Upper lobe of left lung (tissue), 6 donors: ENCODE data around the gene AS3MT. TPM values are rescaled to one million over a fixed set of nuclear protein-coding genes. Genes with fewer than 3 reads are reported as not detected.
"Not testable (repeated sequence)": the region's sequence is repeated elsewhere in the genome, so short reads cannot be mapped to it uniquely, and the experiment has no call there.

Experiments
- ATAC-seq, 2 donors: fragments of 200-7000 bp; cut with Tn5 transposase; one replicate each; pipeline ENCODE4 v1.9.1; 2022; ENCODE audit warnings: mild to moderate bottlenecking in 2 of 2, moderate library complexity in 2 of 2; ENCODE audit not compliant: low FRiP score in 2 of 2
- DNase-seq, 2 donors: peaks; one replicate each; pipeline ENCODE4 v3.0.0-alpha.2; 2019 to 2020
- H3K27ac ChIP-seq, 4 donors: fragments of 200-600 bp; sonication (generic); one replicate each; pipeline ENCODE4 v1.5.1; 2016 to 2019
- H3K27me3 ChIP-seq, 4 donors: fragments of 200-600 bp; sonication (generic); one replicate each; pipeline ENCODE4 v1.5.1; 2017 to 2019
- H3K36me3 ChIP-seq, 4 donors: fragments of 200-600 bp; sonication (generic); one replicate each; pipeline ENCODE4 v1.5.1; 2016 to 2019
- H3K4me1 ChIP-seq, 4 donors: fragments of 200-600 bp; sonication (generic); one replicate each; pipeline ENCODE4 v1.5.1; 2018 to 2019
- H3K4me3 ChIP-seq, 4 donors: fragments of 200-600 bp; sonication (generic); one replicate each; pipeline ENCODE4 v1.5.1; 2017 to 2019; ENCODE audit warnings: mild to moderate bottlenecking in 2 of 4, moderate library complexity in 1 of 4
- H3K9me3 ChIP-seq, 4 donors: fragments of 200-600 bp; sonication (generic); one replicate each; pipeline ENCODE4 v1.5.1; 2018 to 2019
- CTCF ChIP-seq, 6 experiments: fragments of 450-650 bp in 4 of 6; fragments of 200-600 bp in 2 of 6; sonication (generic) in 2 of 6; IDR thresholded peaks; one replicate each; pipeline ENCODE4 v1.5.1; 2016 to 2019; ENCODE audit warnings: antibody characterized with exemption in 6 of 6
- EP300 ChIP-seq, 4 donors: sonication (generic); formaldehyde crosslinking; IDR thresholded peaks; one replicate each; pipeline ENCODE4 v1.5.1; 2017; ENCODE audit warnings: antibody characterized with exemption in 4 of 4, control low read depth in 2 of 4
- POLR2A ChIP-seq, 4 donors: fragments of 450-650 bp; IDR thresholded peaks; one replicate each; pipeline ENCODE4 v1.5.1; 2016 to 2017; ENCODE audit warnings: antibody characterized with exemption in 4 of 4, mild to moderate bottlenecking in 2 of 4
- POLR2AphosphoS5 ChIP-seq, 2 donors: sonication (generic); formaldehyde crosslinking; IDR thresholded peaks; one replicate each; pipeline ENCODE4 v1.5.1; 2017; ENCODE audit warnings: antibody characterized with exemption in 2 of 2
- WGBS, 2 donors: methylation state at CpG; one replicate each; pipeline ENCODE4 v1.1.5; 2017 to 2018; 5-methylcytosine and 5-hydroxymethylcytosine counted together
- total RNA-seq, 6 donors: library from RNA; depleted of rRNA in 4 of 6; stranded (reverse); fragments of >200 nt in 4 of 6; gene quantifications; one replicate each; pipeline versions ENCODE4 v1.1.0 to v1.2.1, GENCODE V29; 2016 to 2021
- donor health status: DM: no; HTN: no; CAD: no; lungs with moderate emphysema.
- donor health status: DM: no; HTN: yes; CAD: no; lungs with severe emphysema.

Gene AS3MT
- total RNA-seq, 6 donors from 2014 or later: 1.7 to 4.9 (median 2.3) TPM

GRCh38 chr10:102845352-102845902 lies 23.8 kb upstream of the AS3MT start:
- H3K9me3 ChIP-seq: no peaks in the 10 kb centered on the region
- no peaks in the 10 kb centered on the region for H3K36me3 ChIP-seq
- WGBS, 2 donors: 83 to 84% methylated on average over 5 to 9 of the region's 9 CpGs
- no peak overlapping the region for H3K4me3 ChIP-seq
- ATAC-seq: no peak
- no peaks in the 10 kb centered on the region for H3K27me3 ChIP-seq
- H3K4me1 ChIP-seq: peaks cover 0 to 10% (median 3%) of the 10 kb centered on the region in 4 donors
- DNase-seq: peak in 1 of 2 donors; percentile 39
- no peak overlapping the region for H3K27ac ChIP-seq
- TF ChIP-seq EP300 (IDR thresholded peaks at IDR 0.05) (no peak), POLR2A (IDR thresholded peaks at IDR 0.05) (no peak), POLR2AphosphoS5 (IDR thresholded peaks at IDR 0.05) (no peak), CTCF (IDR thresholded peaks at IDR 0.05) (no peak)

- ATAC-seq (no peak), DNase-seq (peak in 1 of 2 donors; percentile 72)
- WGBS, 2 donors: 68 to 76% methylated on average over 8 to 9 of the region's 9 CpGs
- no peaks in the 10 kb centered on the region for H3K27me3 ChIP-seq
- no peak overlapping the region for H3K27ac ChIP-seq
- H3K9me3 ChIP-seq: no peaks in the 10 kb centered on the region
- H3K4me3 ChIP-seq: no peak overlapping the region
- H3K4me1 ChIP-seq: peaks cover 3 to 7% (median 6%) of the 10 kb centered on the region in 4 donors
- TF ChIP-seq POLR2A (IDR thresholded peaks at IDR 0.05): no peak
- TF ChIP-seq CTCF (IDR thresholded peaks at IDR 0.05): no peak
- H3K36me3 ChIP-seq: no peaks in the 10 kb centered on the region
These were observed 19.2 kb upstream of the AS3MT start for GRCh38 chr10:102850025-102850518.

GRCh38 chr10:102853237-102853636 lies 16.0 kb upstream of the AS3MT start:
- Histone ChIP-seq H3K4me3 (peak overlapping the region in 1 of 4 donors; percentile 78), H3K4me1 (peaks cover 13 to 25% (median 16%) of the 10 kb centered on the region in 4 donors)
- DNase-seq, H3K27me3 ChIP-seq, H3K9me3 ChIP-seq, ATAC-seq, H3K27ac ChIP-seq, H3K36me3 ChIP-seq: not testable (repeated sequence)
- 93 to 99% methylated on average over 7 of the region's 7 CpGs for WGBS, 2 donors

GRCh38 chr10:102855731-102856436 lies 13.4 kb upstream of the AS3MT start:
- Histone ChIP-seq H3K4me1 (peaks cover 13 to 25% (median 16%) of the 10 kb centered on the region in 4 donors), H3K27ac (peak overlapping the region in 1 of 4 donors; percentile 3)
- not testable (repeated sequence) for H3K36me3 ChIP-seq, DNase-seq, H3K4me3 ChIP-seq, H3K27me3 ChIP-seq, H3K9me3 ChIP-seq
- ATAC-seq: peak in 1 of 2 donors; percentile 61
- WGBS, 2 donors: 84 to 86% methylated on average over 10 to 11 of the region's 11 CpGs

GRCh38 chr10:102856758-102857424 lies 12.4 kb upstream of the AS3MT start:
- ATAC-seq: no peak
- TF ChIP-seq POLR2A (IDR thresholded peaks at IDR 0.05) (no peak), EP300 (IDR thresholded peaks at IDR 0.05) (no peak), CTCF (IDR thresholded peaks at IDR 0.05) (no peak), POLR2AphosphoS5 (IDR thresholded peaks at IDR 0.05) (no peak)
- H3K9me3 ChIP-seq: no peaks in the 10 kb centered on the region
- H3K27me3 ChIP-seq: no peaks in the 10 kb centered on the region
- H3K4me3 ChIP-seq: no peak overlapping the region
- peaks cover 0 to 11% (median 6%) of the 10 kb centered on the region in 4 donors for H3K36me3 ChIP-seq
- whole genome bisulfite sequencing, 2 donors: 74 to 75% methylated on average over 3 of the region's 3 CpGs
- no peak overlapping the region for H3K27ac ChIP-seq
- no peak for DNase-seq
- H3K4me1 ChIP-seq: peaks cover 13 to 25% (median 16%) of the 10 kb centered on the region in 4 donors
